HK-2 (cell line): ENCODE data around the gene EFL1.
A peak's percentile ranks its signal among the peaks of the same experiment; 100 is the strongest.

Experiments
- DNase-seq: peaks from one replicate; pipeline ENCODE4 v3.0.0-alpha.2; 2018; ENCODE audit not compliant: unreplicated experiment

EFL1 gene

DNA sequence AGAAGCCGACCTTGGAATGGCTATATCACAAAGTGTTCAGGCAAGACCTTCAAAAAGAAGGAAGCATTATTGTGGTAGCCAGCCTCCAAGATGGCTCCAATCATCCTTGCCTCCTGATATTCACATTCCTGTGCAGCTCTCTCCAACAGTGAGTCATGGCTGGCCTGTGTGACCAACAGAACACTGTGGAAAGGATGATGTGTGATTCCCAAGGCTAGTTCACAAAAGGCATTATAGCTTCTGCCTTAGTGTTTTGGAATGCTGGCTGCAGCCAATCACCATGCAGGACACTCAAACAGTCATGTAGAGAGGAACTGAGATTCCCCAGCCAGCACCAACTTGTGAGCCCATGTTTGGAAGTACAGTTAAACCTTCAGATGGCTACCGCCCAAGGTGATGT is 102.6 kb downstream of the EFL1 start:
- DNase-seq: peak; percentile 66

DNA sequence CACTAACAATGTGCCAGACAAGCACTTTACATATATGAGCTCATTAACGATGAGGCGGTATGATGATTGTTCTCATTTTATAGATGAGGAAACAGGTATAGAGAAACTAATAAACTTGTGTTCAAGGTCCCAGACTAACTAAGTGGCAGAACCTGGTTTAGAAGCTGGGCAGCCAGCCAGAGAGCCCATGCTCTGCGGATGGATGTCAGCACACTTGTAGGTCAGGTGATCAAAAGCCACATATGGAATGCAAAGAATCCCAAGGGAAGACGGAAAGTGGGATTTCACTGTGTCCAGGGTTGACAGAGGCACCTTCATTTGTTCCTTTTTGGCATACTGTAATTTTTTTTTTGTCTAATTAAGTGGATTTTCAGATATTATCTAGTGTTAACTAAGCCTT is 103.7 kb downstream of the EFL1 start:
- DNase-seq: peak; percentile 44

DNA sequence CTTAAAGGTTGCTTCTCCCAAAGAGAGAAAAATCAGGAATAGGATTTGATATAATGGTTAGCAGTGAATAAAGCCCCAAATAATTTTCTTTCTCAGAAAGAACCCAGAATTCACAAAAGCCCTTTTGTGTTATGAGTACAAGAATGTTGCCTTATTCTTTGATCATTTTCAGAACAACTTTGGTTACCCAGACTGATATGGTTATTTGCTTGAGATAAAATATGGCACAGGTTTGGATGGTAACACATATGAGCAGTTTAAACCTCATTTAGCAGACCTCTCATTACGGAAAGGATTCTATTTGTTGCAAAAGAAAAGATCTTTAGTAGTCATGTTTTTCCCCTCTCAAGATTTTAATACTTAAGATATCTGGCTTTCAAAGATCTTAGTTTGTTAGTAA is 111.9 kb downstream of the EFL1 start:
- no peak for DNase-seq

DNA sequence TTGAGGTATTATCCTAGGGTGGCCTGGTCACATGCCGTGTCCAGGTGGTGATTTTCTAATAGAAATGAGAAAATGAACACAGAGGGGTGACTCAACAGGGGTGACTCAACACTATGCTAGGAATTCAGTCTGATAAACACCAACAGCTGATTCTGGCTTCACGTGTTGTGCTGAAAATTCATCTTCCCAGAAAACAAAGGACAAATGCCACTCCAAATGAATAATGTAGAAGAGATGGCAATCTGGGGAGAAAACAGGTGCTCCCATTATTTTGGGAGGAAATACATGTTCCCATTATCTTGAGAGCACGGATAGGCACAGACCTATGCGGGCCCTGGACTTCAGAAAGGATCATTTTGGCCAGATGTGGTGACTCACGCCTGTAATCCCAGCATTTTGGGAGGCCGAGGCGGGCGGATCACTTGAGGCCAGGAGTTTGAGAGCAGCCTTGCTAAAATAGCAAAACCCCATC is 115.5 kb downstream of the EFL1 start:
- no peak for DNase-seq

DNA sequence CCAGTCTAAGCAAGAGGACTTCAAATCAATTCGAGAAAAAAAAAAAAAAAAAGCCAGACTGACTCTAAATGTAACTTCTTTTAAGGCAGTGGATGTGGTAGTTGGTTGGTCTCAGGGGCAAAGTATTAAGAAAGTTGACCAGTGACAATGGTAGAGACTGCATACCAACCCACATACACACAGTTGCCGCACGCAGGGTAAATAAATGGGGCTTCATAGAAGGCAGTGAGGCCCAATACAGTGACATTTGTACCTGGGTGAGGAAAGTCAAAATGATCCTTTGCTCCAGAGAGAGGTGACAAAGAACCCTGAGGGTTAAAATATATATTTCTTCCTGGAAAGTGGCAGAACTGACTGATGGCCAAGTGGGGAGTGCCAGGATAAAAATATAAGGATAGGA is 116.0 kb downstream of the EFL1 start:
- DNase-seq: no peak

DNA sequence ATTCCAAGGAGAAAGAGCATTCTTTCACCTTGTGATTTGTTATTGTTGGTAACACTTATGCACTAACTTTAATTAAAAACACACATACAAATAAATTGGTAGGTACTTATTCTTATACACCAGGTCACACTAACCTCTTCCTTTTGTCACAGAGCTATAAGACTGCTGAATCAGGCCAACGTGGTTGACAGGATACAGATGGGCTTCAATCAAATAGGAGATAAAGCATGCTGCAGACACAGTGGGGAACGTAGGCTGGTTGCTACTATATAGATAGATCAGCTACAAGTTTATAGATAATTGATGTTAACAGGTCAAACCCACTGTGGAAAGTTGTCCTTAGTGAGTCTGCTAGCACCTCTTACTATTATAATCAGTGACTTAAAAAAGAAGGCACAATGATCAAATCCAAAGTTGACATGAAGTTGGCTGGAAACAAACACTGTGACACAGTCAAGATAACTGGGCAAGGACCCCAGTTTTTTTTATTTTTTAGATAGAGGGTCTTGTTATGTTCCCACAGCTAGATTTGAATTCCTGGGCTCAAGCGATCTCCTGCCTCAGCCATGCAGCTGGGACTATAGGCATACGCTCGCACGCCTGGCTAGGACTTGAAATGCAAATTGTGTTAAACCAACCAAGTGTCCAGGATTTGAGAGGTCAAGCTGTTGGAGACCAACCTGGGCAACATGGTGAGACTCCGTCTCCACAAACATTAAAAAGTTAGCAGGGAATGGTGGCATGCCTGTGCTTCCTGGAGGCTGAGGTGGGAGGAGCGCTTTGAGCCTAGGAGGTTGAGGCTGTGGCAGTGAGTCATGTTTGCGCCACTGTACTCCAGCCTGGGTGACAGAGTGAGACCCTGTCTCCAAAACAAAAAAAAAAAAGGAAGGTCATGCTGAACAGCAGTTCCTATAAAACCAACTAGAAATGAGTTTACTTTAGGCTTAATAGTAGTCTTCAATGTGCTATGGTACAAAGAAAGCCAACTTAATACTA is 118.8 kb downstream of the EFL1 start:
- DNase-seq: no peak

DNA sequence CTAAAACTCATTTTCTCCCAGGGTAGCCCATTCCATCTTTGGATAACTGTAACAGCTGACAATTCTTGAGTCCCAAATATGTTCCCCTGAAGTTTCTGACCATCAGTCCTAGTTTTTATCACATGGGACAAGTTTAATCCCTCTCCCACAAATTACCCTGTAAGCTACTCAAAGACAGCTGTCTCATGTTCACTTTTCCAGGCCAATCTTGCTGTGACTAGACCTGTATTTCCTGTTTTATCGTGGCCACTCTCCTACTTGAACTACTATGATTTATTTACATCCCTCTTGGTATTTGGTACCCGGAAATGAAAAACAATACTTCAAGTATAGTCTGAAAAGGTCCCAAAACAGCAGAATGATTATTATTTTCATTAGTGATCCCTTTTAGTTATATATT is 121.6 kb downstream of the EFL1 start:
- no peak for DNase-seq

DNA sequence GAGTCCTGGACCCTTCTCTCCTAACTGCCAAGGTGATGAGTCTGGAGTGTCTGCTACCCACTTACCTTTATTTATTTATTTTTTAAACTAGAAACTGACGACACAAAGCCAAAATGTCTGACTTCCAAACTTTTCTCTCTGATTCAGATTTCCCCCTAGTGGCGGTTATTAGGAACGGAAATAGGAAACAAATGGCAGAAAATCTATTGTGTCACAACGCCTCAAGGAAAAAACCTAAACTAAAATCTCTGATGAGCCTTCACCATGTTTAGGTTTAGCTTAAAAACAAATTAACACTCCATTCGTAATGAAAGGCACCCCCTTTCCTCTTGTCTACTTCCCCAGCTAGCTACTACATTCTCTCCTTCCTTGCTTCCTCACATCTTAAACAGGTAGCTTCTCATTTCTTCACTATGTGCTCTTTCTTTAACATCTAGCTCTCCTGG is 122.7 kb downstream of the EFL1 start:
- no peak for DNase-seq

DNA sequence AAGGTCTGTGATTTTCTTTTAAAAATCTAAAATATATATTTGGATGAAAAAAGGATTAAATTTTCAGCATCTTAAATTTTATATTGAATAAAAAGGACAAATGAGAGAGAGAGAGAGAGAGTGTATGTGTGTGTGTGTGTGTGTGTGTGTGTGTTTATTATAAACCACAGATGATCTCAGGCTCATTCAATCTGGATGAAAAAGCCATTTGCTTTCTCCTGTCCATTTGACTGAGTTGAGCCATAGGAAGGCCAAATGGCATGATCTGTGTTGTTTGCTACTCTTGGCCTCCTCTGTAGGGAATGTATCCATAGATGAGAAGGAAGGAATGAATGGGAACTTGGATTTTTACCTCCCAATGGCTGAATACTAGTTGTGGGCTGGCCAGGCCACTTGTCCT is 124.2 kb downstream of the EFL1 start:
- DNase-seq: no peak

DNA sequence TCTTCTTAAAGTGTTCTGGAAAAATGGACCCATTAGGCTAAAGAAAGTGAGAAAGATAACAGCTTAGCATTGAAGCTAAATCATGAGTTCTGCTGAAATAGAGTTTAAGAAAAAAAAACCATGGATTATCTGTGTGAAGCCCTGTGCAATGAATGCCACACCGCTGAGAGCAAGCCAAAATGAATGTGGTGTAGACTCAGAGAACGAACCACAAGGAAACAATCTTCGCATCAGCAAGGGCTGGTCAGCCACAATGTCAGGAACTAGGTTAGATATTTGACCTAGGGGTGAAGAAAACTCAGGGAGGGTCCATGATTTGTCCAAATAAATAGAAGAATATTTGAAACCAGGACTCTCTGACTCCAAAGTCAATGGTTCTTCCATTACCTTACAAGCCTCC is 125.3 kb downstream of the EFL1 start:
- DNase-seq: no peak

DNA sequence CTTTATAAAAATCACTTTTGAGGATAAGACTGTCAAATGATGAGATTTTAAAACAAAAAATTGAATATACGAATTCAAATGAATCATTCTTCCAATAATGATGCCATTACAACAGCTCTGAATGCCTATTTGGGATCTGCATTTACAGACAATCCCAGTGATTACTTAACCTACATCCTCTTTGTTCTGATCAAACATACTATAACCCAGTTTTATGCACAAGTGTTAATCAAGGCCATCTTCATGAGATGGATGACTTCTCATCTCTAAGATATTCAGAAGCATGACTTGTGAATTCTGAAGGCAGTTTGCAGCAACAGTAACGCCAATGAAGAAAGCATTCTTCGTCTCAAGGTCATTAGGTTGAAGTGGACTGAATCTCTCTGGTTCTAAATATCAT is 126.4 kb downstream of the EFL1 start:
- no peak for DNase-seq

DNA sequence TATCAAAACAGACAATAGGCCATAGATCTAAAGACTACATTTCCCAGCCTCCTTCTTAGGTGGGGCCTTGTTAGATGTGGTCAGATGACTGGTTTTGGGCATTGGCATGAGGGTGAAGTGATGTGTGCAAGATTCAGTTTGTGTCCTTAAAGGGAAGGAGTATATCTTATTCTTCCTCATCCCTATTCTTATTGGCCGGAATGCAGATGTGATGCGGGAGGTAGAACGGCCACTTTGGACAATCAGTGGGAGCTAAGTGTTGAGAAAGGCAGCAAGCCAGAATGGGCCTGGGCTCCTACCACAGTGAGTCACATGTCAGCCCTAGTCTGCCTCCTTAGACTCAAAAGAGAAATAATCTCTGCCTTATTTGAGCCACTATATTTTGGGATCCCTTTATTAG is 126.9 kb downstream of the EFL1 start:
- no peak for DNase-seq

DNA sequence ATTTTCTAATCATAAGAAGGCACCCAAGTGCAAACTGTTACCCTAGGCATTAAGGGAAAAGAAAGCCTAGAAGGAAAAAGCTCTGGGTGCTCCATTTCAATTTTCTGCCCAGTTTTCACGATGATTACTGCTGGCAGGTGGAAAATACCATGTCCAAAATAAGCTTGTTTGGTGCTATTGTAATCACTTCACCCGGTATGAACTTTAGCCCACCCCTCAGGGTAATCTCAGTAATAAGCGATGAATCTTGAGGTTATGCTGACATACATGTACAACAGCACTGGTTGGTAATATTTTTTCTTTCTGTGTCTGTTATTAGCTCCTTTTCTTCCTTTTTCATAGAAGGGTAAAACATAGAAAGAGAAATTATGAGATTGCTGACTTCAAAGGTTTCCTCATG is 128.1 kb downstream of the EFL1 start:
- no peak for DNase-seq

DNA sequence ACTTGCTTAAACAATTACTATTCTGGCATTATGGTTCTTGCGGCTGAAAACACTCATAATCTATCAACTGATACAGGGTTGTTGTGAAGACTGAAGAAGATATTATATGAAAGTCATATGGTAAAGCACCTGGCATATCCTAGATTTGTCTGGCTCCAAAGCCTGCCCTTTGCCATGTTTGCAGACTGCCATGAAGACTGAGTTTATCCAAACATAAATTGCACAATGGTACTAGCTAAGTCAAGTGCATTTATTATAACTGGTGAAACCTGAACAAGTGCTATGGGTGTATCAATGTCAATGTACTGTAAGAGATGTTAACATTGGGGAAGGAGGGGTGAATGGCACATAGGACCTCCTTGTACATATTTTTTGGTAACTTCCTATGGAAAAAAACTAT is 129.3 kb downstream of the EFL1 start:
- no peak for DNase-seq

DNA sequence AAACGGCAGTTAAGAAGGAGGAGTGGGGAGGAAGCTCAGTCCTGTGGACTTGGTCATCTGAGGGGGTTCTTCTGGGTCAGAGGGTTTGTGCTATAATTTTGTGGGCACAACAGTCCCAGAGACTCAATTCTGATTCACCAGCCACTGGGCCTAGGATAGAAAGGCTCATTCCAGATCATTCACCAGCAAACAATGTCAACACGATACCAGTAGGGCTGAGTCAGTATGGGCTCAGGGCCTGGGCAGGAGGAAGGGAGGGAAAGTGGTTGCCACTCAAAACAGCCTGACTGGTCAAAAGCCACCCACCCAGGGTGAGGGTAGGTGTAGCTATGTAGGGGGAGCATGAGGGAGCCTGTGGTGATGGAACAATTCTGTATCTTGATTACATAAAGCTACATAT is 129.8 kb downstream of the EFL1 start:
- DNase-seq: peak; percentile 65

DNA sequence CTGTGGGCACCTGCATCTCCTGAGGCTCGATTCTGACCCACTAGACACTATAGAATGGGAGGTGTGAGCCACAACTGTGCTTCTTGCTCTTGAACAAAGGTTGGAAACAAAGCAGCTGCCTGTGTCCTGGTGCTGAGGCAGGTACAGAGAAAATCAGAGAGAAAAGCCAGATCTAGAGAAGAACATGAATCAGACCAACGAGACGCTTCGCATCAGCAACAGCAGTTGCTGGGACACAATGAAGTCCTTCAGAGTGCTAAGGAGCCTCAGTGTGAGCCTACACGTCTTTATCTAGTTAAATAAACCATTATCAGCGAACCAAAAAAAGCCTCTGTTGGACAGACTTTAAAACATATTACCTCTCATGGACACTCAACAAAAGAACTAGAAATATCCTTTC is 130.4 kb downstream of the EFL1 start:
- DNase-seq: no peak

DNA sequence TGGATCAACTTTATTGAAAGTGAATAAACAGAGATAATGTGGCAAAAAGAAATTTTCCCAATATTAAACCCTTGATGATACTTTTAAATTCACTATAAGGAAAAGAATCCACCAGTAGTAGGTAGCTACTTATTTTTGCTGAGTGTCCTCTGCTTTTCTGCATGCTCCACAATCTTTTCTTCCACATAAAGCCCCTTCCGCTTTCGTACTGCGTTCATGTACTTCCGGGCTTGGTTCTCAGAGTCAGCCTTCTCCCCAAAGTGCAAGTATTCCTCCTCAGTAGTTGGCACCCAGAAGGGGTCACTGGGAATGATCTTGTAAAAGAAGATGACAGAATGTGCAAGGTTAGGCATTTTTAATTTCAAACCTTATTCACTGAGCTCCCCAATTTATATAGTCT is 132.3 kb downstream of the EFL1 start:
- DNase-seq: no peak

DNA sequence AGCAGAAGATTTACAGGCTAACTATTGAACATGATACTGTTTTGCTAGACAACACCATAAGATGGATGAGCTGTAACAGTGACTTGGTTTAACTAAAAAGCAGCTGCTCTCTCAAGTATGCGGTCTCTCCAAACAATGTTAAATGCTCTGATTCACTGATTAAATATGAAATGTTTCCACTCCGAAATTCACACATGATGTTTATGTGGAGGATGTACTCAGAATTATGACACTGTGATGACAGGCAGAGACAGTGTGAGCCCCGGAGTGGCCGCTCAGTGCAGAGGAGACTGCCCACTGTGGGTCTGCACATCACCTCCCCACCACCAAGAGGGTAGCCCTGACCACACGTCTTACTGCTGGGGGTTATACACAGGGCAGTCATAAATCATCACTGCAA is 132.8 kb downstream of the EFL1 start:
- peak; percentile 42 for DNase-seq

DNA sequence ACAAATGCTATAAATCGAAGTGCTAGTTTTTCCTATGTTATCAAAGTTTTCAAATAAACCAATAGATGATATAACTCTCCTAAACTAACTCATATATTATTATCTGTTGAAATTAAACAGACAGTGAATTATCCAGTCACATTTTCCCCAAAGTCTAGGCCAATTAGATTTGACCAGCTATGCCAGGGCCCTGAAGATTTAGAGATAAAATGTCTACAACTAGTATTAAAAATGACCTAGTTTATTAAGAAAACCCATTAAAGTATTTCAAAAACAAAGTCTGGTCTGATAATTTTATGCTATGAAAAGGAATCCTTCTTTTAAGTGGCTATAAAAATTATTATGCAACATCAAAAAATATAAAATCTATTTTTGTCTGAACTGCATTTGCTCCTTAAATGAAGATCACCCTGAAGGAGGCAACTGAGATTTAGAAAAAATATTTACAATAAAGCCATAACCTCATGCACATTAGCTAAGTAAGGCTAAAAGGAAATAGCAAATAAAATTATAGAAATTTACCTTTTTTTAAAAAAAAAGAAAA is 133.3 kb downstream of the EFL1 start:
- no peak for DNase-seq

DNA sequence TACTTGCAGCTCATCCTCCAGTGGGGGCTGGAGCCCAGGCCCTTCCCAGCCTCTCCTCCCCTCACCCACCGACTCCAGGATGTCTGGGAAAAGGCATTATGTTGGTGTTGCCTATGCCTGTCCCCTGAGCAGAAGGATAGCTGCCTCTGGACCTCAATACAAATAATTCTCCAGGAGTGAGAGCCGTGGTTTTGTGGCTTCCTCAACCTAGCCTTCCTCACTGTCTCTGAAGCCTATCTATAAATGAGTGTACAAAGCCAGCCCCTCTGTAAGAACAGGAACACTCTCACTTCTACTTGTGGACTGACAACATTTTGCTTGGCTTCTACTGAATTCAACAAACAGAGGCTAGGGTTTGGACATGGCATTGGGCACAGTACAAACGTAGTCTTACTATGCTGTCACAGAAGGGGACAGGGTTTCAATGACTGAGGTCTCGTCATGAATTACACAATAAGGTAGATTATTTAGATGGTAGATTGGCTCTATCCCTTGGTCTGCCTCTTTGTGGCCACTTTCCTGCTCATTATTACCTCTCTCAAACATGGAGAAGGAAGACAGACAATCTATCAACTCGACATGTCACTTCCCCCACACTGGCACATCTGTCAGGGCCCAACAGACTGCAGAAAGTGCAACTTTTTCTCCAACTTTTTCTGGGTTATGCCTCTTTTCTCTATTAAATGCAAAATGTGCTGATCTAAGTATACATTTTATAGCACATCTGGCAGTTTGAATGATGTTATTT is 134.0 kb downstream of the EFL1 start:
- DNase-seq: peak; percentile 37

DNA sequence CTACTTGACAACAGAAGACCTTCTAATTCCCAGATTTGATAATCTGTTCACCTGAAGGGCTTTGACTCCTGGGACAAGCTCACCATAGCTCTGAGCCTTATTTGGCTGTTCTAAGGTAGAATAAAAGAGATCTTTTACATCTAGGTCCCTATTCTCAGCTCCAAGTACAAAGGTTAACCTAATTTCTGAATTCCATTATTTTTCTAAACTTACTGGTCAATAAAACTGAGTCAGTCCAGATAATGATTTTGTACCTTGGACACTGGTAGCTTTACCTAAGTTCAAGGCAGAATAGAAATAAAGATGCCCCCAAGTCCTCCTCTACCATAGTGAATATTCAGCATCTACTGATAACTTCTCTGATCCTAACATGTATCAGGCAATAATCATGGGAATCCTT is 135.0 kb downstream of the EFL1 start:
- DNase-seq: no peak

DNA sequence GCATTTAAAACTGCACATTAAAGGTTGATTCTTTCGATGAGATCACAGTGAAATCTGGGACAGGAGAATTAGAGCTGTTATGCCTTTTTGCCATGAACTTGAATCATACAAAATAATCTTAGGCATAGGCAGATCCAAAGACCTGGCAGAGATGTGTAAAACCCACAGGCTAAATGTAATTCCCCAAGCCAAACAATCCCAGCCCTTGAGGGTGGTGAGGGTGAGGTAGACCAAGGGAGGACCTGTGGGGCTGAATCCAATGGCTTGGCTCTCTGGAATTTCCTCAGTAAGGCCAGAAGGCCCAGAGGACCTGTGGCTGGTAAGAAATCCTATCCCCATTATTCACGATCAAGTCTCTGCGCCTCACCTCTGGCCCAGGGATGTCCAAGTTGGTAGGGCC is 136.2 kb downstream of the EFL1 start:
- no peak for DNase-seq
